ENCODE data around the gene ASB10. TPM values are rescaled to one million over a fixed set of nuclear protein-coding genes. Genes with fewer than 3 reads are reported as not detected.

The ASB10 gene
- total RNA-seq, 1 donor from 2014 or later = not detected

DNA sequence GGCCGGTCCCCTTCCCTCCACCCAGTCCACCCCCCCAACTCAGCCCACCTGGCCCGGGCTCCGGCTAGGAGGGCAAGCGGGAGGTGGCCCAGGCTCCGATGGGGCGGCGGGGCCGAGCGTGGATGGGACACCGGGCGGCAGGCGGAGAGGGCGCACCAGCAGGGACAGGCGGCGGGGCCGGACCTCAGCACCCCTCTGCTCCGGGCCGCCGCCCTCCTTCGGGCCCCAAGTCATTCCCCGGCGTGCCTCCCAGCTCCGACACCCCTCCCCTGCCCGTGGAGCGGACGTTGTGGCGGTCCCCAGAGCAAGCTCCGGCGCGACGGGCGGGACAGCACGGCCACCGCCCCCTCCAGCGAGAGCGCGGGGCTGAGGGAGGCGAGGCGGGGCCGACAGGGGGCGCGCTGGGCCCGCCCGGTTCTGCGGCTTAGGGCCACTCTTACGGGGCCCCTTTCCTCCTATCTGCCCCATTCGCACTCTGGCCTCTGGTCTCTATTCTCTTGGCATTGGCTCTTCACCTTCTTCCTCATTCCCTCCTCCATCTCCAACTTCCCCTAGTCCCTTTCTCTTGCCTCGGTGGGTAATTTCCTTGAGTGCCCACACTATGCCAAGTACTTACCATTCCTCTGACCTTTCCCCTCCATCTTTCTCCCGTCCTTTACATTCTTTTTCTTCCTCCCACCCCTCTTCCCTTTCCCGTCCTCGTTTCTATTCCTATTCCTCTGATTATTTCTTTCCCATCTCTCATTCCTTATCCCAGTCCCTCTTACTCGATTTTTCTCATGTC lies 18.9 kb downstream of the ASB10 start:
- TF ChIP-seq, protein P1, sequence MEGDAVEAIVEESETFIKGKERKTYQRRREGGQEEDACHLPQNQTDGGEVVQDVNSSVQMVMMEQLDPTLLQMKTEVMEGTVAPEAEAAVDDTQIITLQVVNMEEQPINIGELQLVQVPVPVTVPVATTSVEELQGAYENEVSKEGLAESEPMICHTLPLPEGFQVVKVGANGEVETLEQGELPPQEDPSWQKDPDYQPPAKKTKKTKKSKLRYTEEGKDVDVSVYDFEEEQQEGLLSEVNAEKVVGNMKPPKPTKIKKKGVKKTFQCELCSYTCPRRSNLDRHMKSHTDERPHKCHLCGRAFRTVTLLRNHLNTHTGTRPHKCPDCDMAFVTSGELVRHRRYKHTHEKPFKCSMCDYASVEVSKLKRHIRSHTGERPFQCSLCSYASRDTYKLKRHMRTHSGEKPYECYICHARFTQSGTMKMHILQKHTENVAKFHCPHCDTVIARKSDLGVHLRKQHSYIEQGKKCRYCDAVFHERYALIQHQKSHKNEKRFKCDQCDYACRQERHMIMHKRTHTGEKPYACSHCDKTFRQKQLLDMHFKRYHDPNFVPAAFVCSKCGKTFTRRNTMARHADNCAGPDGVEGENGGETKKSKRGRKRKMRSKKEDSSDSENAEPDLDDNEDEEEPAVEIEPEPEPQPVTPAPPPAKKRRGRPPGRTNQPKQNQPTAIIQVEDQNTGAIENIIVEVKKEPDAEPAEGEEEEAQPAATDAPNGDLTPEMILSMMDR (IDR thresholded peaks at IDR 0.05; ENCODE audit: unreplicated experiment) = peak; percentile 77
- Mint-ChIP-seq H3K27me3 (ENCODE audit: unreplicated experiment) (peaks cover 13% of the 10 kb centered on the region), H3K9me3 (ENCODE audit: unreplicated experiment) (no peaks in the 10 kb centered on the region), H3K36me3 (ENCODE audit: low read depth, unreplicated experiment) (peaks cover 9% of the 10 kb centered on the region), H3K4me1 (ENCODE audit: unreplicated experiment) (peaks cover 10% of the 10 kb centered on the region), H3K4me3 (ENCODE audit: unreplicated experiment) (peak overlapping the region; percentile 85), H3K27ac (ENCODE audit: unreplicated experiment) (peak overlapping the region; percentile 4)
- DNase-seq (ENCODE audit: low spot score) = peak; percentile 75

DNA sequence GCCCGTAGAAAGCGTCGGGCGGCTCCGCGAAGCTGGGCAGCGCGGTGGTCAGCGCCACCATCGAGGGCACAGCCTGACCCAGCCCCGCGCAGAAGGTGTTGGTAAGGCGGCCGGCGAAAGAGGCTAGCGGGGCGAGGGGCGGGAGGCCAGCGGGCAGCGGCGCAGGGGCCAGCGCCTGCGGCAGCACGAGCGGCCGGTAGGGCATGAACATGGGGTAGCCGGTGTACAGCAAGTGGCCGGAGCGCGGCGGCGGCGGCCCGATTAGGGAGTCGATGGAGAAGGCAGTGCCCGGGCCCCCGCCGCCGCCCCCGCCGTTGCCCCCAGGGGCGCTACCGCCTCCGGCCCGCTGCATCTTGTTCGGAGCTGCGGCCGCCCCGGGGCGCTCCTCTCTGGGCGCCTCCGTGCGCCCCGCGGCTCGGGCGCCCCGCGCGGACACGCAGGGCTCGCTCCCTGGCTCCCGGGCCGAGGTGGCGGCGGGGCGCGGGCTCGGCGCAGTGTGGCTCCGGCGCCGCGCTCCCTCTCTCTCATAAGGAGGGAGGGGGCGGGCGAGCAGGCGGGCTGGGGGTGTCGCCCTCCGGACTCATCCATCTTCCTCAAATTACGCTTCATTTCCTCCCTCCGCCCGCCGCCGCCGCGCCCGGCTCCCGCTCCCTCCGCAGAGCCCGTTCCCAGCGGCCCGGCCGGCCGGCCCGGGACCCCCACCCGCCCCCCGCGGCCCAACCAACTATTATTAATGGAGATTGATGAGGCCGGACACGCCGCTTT lies 19.7 kb downstream of the ASB10 start, which contains the start of gene GBX1:
TSS of gene GBX1 (minus strand) at position 498 of the 765 bp plus-strand sequence. CDS start at position 352, 146 bp downstream.
- TF ChIP-seq, protein P1 (IDR thresholded peaks at IDR 0.05; ENCODE audit: unreplicated experiment) = peak; percentile 33
- peak; percentile 59 for DNase-seq (ENCODE audit: low spot score)
- Mint-ChIP-seq H3K4me1 (ENCODE audit: unreplicated experiment) (peaks cover 10% of the 10 kb centered on the region), H3K27ac (ENCODE audit: unreplicated experiment) (peak within 1 kb of the TSS; percentile 4), H3K36me3 (ENCODE audit: low read depth, unreplicated experiment) (peaks cover 4% of the 10 kb centered on the region), H3K4me3 (ENCODE audit: unreplicated experiment) (peak within 1 kb of the TSS; percentile 92), H3K27me3 (ENCODE audit: unreplicated experiment) (peaks cover 11% of the 10 kb centered on the region), H3K9me3 (ENCODE audit: unreplicated experiment) (no peaks in the 10 kb centered on the region)

DNA sequence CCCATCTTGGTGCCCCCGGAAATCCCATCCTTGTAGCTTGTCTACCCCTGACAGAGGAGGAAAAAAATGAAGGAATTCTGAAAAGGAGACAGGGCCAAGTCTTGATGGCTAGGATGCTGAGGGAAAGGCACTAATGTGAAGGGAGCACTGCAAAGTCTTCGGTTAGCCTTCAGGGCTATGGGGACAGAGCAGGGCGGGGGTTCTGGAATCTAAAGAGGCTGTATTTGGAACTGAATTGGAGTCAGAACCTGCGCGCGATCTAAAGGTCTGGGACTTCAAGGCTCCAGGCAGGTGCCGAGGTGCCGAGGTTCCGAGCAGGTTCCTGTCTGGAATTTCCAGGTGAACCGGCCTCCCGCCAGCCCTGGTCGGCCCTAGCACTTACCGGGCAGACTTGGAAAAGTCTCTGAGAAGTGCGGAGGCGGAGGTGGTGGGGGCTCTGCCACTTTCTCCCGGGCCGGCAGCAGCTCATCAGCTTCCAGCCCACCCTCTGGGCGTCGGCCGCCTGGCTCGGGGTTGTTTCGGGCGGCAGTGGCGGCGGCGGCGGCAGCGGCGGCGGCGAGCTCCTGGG lies 20.3 kb downstream of the ASB10 start:
- no peaks in the 10 kb centered on the region for H3K9me3 Mint-ChIP-seq (ENCODE audit: unreplicated experiment)
- DNase-seq (ENCODE audit: low spot score) = no peak
- H3K4me1 Mint-ChIP-seq (ENCODE audit: unreplicated experiment) = peaks cover 10% of the 10 kb centered on the region
- peak overlapping the region; percentile 92 for H3K4me3 Mint-ChIP-seq (ENCODE audit: unreplicated experiment)
- peaks cover 4% of the 10 kb centered on the region for H3K36me3 Mint-ChIP-seq (ENCODE audit: low read depth, unreplicated experiment)
- no peak overlapping the region for H3K27ac Mint-ChIP-seq (ENCODE audit: unreplicated experiment)
- H3K27me3 Mint-ChIP-seq (ENCODE audit: unreplicated experiment) = peaks cover 11% of the 10 kb centered on the region
- TF ChIP-seq, protein P1 (IDR thresholded peaks at IDR 0.05; ENCODE audit: unreplicated experiment) = no peak

DNA sequence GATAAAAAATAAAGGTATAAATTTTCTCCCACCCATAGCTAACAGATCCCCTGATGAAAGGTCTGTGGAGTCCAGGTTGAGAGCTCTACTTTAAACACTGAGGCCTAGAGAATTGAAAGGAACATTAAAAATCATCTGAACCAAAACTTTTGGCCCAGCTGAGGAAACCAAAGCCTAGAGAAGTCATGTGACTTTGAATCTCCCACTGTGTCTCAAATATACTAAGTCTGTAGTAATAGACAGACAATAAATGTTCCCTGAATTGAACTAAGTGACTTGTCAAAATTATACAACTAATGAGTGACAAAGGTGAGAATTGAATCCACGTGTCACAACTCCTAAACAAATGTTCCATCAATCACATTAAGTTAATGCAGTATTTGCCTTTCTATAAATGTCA lies 25.3 kb downstream of the ASB10 start:
- Mint-ChIP-seq H3K36me3 (ENCODE audit: low read depth, unreplicated experiment) (peaks cover 4% of the 10 kb centered on the region), H3K9me3 (ENCODE audit: unreplicated experiment) (no peaks in the 10 kb centered on the region), H3K4me1 (ENCODE audit: unreplicated experiment) (peaks cover 22% of the 10 kb centered on the region), H3K4me3 (ENCODE audit: unreplicated experiment) (no peak overlapping the region), H3K27ac (ENCODE audit: unreplicated experiment) (no peak overlapping the region), H3K27me3 (ENCODE audit: unreplicated experiment) (no peaks in the 10 kb centered on the region)
- TF ChIP-seq, protein P1 (IDR thresholded peaks at IDR 0.05; ENCODE audit: unreplicated experiment) = no peak
- no peak for DNase-seq (ENCODE audit: low spot score)
